H1 (cell line): ENCODE measurements around the gene PTBP1. TPM values are rescaled to one million over a fixed set of nuclear protein-coding genes. Genes with fewer than 3 reads are reported as not detected.

Experiments used
- CTCF ChIA-PET: fragments of 300-600 bp; sonication (Branson Sonifier 250); formaldehyde crosslinking; loops from one replicate; lab custom pipeline; 2021; ENCODE audit not compliant: partially characterized antibody; lab: Charles Lee
- POLR2A ChIA-PET: fragments of 300-600 bp; sonication (Branson Sonifier 250); formaldehyde crosslinking; loops from one replicate; lab custom pipeline; 2021; ENCODE audit warnings: inconsistent platforms; ENCODE audit not compliant: partially characterized antibody; lab: Charles Lee
- DNase-seq, 2 experiments: peaks; one replicate each; pipeline versions ENCODE4 v3.0.0 to v3.0.0-alpha.2; 2010 to 2022; ENCODE audit warnings: low spot score in 2 of 2, low read depth in 1 of 2, mixed read lengths in 1 of 2
- FAIRE-seq: peaks from 2 replicates; lab custom pipeline; 2011; peaks lifted over from hg19 to GRCh38; lab: Jason Lieb, UNC
- H2AFZ ChIP-seq: 2 replicates; pipeline ENCODE4 v1.8.1; 2012; ENCODE audit warnings: low read length, inconsistent platforms
- H2AK5ac ChIP-seq: 2 replicates; pipeline ENCODE4 v1.6.1; 2013; ENCODE audit warnings: low read depth, low read length
- H2BK120ac ChIP-seq: replicated peaks from 2 replicates; pipeline ENCODE3; 2013; ENCODE audit warnings: low read depth, low read length, inconsistent platforms
- H2BK12ac ChIP-seq: 2 replicates; pipeline ENCODE4 v1.6.1; 2013; ENCODE audit warnings: low read depth, low read length
- H2BK15ac ChIP-seq: 2 replicates; pipeline ENCODE4 v1.6.1; 2013; ENCODE audit warnings: low read length
- H2BK20ac ChIP-seq: 2 replicates; pipeline ENCODE4 v1.6.1; 2013; ENCODE audit warnings: low read length
- H2BK5ac ChIP-seq: 2 replicates; pipeline ENCODE4 v1.6.1; 2013; ENCODE audit warnings: low read depth, low read length
- H3K14ac ChIP-seq: 2 replicates; pipeline ENCODE4 v1.6.1; 2013; ENCODE audit warnings: inconsistent platforms; ENCODE audit not compliant: insufficient read length
- H3K18ac ChIP-seq: 2 replicates; pipeline ENCODE4 v1.6.1; 2013; ENCODE audit warnings: low read length; ENCODE audit errors: extremely low read depth
- H3K23ac ChIP-seq: 2 replicates; pipeline ENCODE4 v1.6.1; 2013; ENCODE audit warnings: inconsistent platforms; ENCODE audit not compliant: insufficient read length
- H3K23me2 ChIP-seq: 2 replicates; pipeline ENCODE4 v1.6.1; 2013; ENCODE audit warnings: low read depth, low read length
- H3K27ac ChIP-seq: 2 replicates; pipeline ENCODE4 v1.6.1; 2011; ENCODE audit warnings: low read depth, low read length, inconsistent platforms
- H3K27me3 ChIP-seq, 4 experiments: replicated peaks in 1 of 4; 1 replicate in 1 of 4; 2 replicates in 3 of 4; pipeline versions ENCODE4 v1.6.1 to v1.8.1; 2011 to 2013; ENCODE audit warnings: low read length in 3 of 4, mild to moderate bottlenecking in 3 of 4, inconsistent platforms in 2 of 4, mixed read lengths in 2 of 4, moderate library complexity in 1 of 4; ENCODE audit not compliant: control insufficient read depth in 3 of 4, insufficient read depth in 3 of 4; ENCODE audit errors: extremely low read depth in 1 of 4
- H3K36me3 ChIP-seq, 4 experiments: 2 replicates each; pipeline versions ENCODE4 v1.6.1 to v1.8.1; 2011 to 2013; ENCODE audit warnings: mild to moderate bottlenecking in 4 of 4, low read length in 3 of 4, moderate library complexity in 2 of 4, control low read depth in 1 of 4, inconsistent platforms in 1 of 4; ENCODE audit not compliant: insufficient read depth in 4 of 4, control insufficient read depth in 2 of 4
- H3K4ac ChIP-seq: replicated peaks from 2 replicates; pipeline ENCODE3; 2013; ENCODE audit warnings: low read length, low read depth, mixed read lengths, inconsistent platforms; ENCODE audit not compliant: insufficient read length
- H3K4me1 ChIP-seq, 4 experiments: replicated peaks in 1 of 4; 1 replicate in 1 of 4; 2 replicates in 3 of 4; pipeline versions ENCODE4 v1.6.1 to v1.8.1; 2011 to 2013; ENCODE audit warnings: low read length in 3 of 4, inconsistent platforms in 2 of 4, mixed read lengths in 1 of 4; ENCODE audit not compliant: insufficient read depth in 4 of 4, control insufficient read depth in 3 of 4
- H3K4me2 ChIP-seq, 2 experiments: 2 replicates each; pipeline versions ENCODE4 v1.6.1 to v1.8.1; 2011 to 2013; ENCODE audit warnings: low read depth in 2 of 2, low read length in 2 of 2, control low read depth in 1 of 2, inconsistent platforms in 1 of 2, mild to moderate bottlenecking in 1 of 2; ENCODE audit not compliant: insufficient read depth in 1 of 2
- H3K4me3 ChIP-seq, 4 experiments: fragments of 200-600, 300-600 bp in 1 of 4; sonication (generic), shearing (Covaris generic), sonication (Bioruptor Twin) in 1 of 4; 2 replicates each; pipeline versions ENCODE4 v1.5.1 to v1.8.1; 2011 to 2016; ENCODE audit warnings: low read length in 4 of 4, low read depth in 3 of 4, control low read depth in 2 of 4, inconsistent platforms in 2 of 4, mild to moderate bottlenecking in 2 of 4, mixed read lengths in 1 of 4, moderate library complexity in 1 of 4; ENCODE audit not compliant: insufficient read depth in 2 of 4; ENCODE audit errors: extremely low read depth in 1 of 4
- H3K56ac ChIP-seq: replicated peaks from 2 replicates; pipeline ENCODE3; 2013; ENCODE audit warnings: low read depth, mild to moderate bottlenecking, mixed read lengths, low read length, inconsistent platforms; ENCODE audit not compliant: insufficient read length
- H3K79me1 ChIP-seq: 2 replicates; pipeline ENCODE4 v1.6.1; 2013; ENCODE audit warnings: low read depth, low read length, control low read depth
- H3K79me2 ChIP-seq, 2 experiments: 2 replicates each; pipeline versions ENCODE4 v1.6.1 to v1.8.1; 2012 to 2013; ENCODE audit warnings: low read length in 2 of 2, mild to moderate bottlenecking in 2 of 2, inconsistent platforms in 1 of 2; ENCODE audit not compliant: insufficient read depth in 2 of 2, control insufficient read depth in 1 of 2
- H3K9ac ChIP-seq, 4 experiments: replicated peaks in 1 of 4; 1 replicate in 1 of 4; 2 replicates in 3 of 4; pipeline versions ENCODE4 v1.6.1 to v1.8.1; 2011 to 2013; ENCODE audit warnings: low read depth in 3 of 4, low read length in 3 of 4, control low read depth in 2 of 4, mild to moderate bottlenecking in 2 of 4, moderate library complexity in 2 of 4, inconsistent platforms in 1 of 4; ENCODE audit errors: extremely low read depth in 1 of 4
- H3K9me3 ChIP-seq, 2 experiments: 2 replicates each; pipeline versions ENCODE4 v1.6.1 to v1.8.1; 2012 to 2013; ENCODE audit warnings: mild to moderate bottlenecking in 2 of 2, moderate library complexity in 2 of 2, control low read depth in 1 of 2, inconsistent platforms in 1 of 2, low read depth in 1 of 2, low read length in 1 of 2, mixed read lengths in 1 of 2; ENCODE audit not compliant: insufficient read depth in 2 of 2
- H4K20me1 ChIP-seq, 2 experiments: replicated peaks in 1 of 2; 2 replicates each; pipeline versions ENCODE3 to v1.8.1; 2011 to 2013; ENCODE audit warnings: inconsistent platforms in 2 of 2, low read length in 2 of 2, mild to moderate bottlenecking in 1 of 2; ENCODE audit not compliant: insufficient read depth in 2 of 2, control insufficient read depth in 1 of 2
- H4K5ac ChIP-seq: 2 replicates; pipeline ENCODE4 v1.6.1; 2013; ENCODE audit warnings: low read length, low read depth, mixed read lengths, inconsistent platforms; ENCODE audit not compliant: insufficient read length
- H4K8ac ChIP-seq: 2 replicates; pipeline ENCODE4 v1.8.0; 2013; ENCODE audit warnings: mild to moderate bottlenecking, moderate library complexity, low read length, inconsistent platforms; ENCODE audit not compliant: insufficient read depth; ENCODE audit errors: extremely low read depth
- H4K91ac ChIP-seq: replicated peaks from 2 replicates; pipeline ENCODE3; 2013; ENCODE audit warnings: low read length, mixed read lengths, inconsistent platforms; ENCODE audit not compliant: insufficient read length
- ATF3 ChIP-seq: IDR thresholded peaks from 2 replicates; pipeline ENCODE4 v1.6.1; 2011; ENCODE audit warnings: low read depth, mild to moderate bottlenecking, low read length; ENCODE audit not compliant: insufficient read depth
- CTBP2 ChIP-seq: IDR thresholded peaks from 2 replicates; pipeline ENCODE4 v1.7.0; 2011; ENCODE audit warnings: borderline replicate concordance, mild to moderate bottlenecking, moderate library complexity, mixed read lengths, low read length; ENCODE audit not compliant: insufficient read depth, insufficient read length
- JUND ChIP-seq: IDR thresholded peaks from 2 replicates; pipeline ENCODE4 v1.6.1; 2011; ENCODE audit warnings: mild to moderate bottlenecking, improper control_type of control experiment, low read length
- KDM5A ChIP-seq: fragments of 200-600 bp; IDR thresholded peaks from 2 replicates; pipeline ENCODE4 v1.7.1; 2012; ENCODE audit warnings: mild to moderate bottlenecking, low read length, inconsistent platforms, mixed read lengths
- NANOG ChIP-seq: IDR thresholded peaks from 2 replicates; pipeline ENCODE4 v1.6.1; 2011; ENCODE audit warnings: low read length, low read depth, mild to moderate bottlenecking, inconsistent platforms; ENCODE audit not compliant: insufficient read depth, poor library complexity, severe bottlenecking
- POLR2AphosphoS5 ChIP-seq: IDR thresholded peaks from 2 replicates; pipeline ENCODE4 v1.6.1; 2011; ENCODE audit warnings: low read depth, low read length
- RBBP5 ChIP-seq: IDR thresholded peaks from 2 replicates; pipeline ENCODE4 v1.7.1; 2012; ENCODE audit warnings: low read depth, mild to moderate bottlenecking, inconsistent platforms, low read length, moderate library complexity, borderline replicate concordance
- RNF2 ChIP-seq: fragments of 200-900, 300-1000 bp; sonication (generic); IDR thresholded peaks from 2 replicates; pipeline ENCODE4 v1.7.1; 2016; ENCODE audit warnings: borderline replicate concordance, low read depth, mild to moderate bottlenecking, antibody characterized with exemption, low read length; ENCODE audit not compliant: poor library complexity, severe bottlenecking; ENCODE audit errors: missing control alignments
- TAF1 ChIP-seq: IDR thresholded peaks from 2 replicates; pipeline ENCODE4 v1.6.1; 2011; ENCODE audit warnings: mild to moderate bottlenecking, low read depth, low read length
- ZNF274 ChIP-seq: IDR thresholded peaks from 2 replicates; pipeline ENCODE4 v1.7.0; 2012; ENCODE audit warnings: low read length, borderline replicate concordance; ENCODE audit errors: extremely low read depth
- WGBS, 2 experiments: shearing (Covaris generic) in 1 of 2; methylation state at CpG; one replicate each; pipeline versions ENCODE4 v1.1.6 to v1.1.7; 2013 to 2015; ENCODE audit warnings: low lambda C conversion rate in 2 of 2, mixed read lengths in 2 of 2, inconsistent platforms in 1 of 2, low coverage in 1 of 2, missing lambda C conversion rate in 1 of 2; ENCODE audit not compliant: insufficient replicate concordance in 2 of 2, insufficient coverage in 1 of 2, insufficient read length in 1 of 2; ENCODE audit errors: extremely low coverage in 1 of 2, missing lambda C conversion rate in 1 of 2; 5-methylcytosine and 5-hydroxymethylcytosine counted together
- polyA plus RNA-seq, 7 experiments: library from polyadenylated mRNA; depleted of rRNA in 3 of 7; stranded (reverse) in 5 of 7; unstranded in 2 of 7; fragments of >200 nt in 5 of 7; fragments of 200-250 nt in 2 of 7; gene quantifications; 1 replicate in 5 of 7; 2 replicates in 1 of 7; 4 replicates in 1 of 7; pipeline versions ENCODE4 v1.2.1 to v1.2.3, GENCODE V29; 2011 to 2013; ENCODE audit warnings: missing spikeins in 2 of 7, mixed read lengths in 2 of 7
- total RNA-seq: library from RNA; stranded (reverse); fragmentation: NEBNext Ultra II Directional; extraction: Animal tissue kit (Norgen Biotek cat#: 25700); gene quantifications from 2 replicates; pipeline ENCODE4 v1.2.1, GENCODE V29; 2021

PTBP1 gene
- total and polyA plus RNA-seq, 2 of the 8 experiments (the other 6 are each of a cell fraction or from before 2014, with no cell fraction given) = 528 to 888 TPM

- Histone ChIP-seq H3K4me1 (peaks cover 0 to 36% (median 17%) of the 10 kb centered on the region in 4 experiments; a peak in 6 of 7 replicates), H2AFZ (no peak overlapping the region), H3K9ac (no peak overlapping the region), H2AK5ac (0 out of 2 replicates have a peak overlapping the region, but pooled peaks have one; percentile 53), H2BK5ac (peak overlapping the region; percentile 88; the same call in 1 of the 2 replicates), H4K20me1 (no peaks in the 10 kb centered on the region), H3K79me1 (no peaks in the 10 kb centered on the region; the same call in 1 of the 2 replicates), H3K14ac (no peak overlapping the region), H2BK15ac (no peak overlapping the region), H4K5ac (no peak overlapping the region), H3K79me2 (no peaks in the 10 kb centered on the region), H3K36me3 (no peaks in the 10 kb centered on the region), H3K56ac (no peak overlapping the region), H2BK20ac (no peak overlapping the region), H3K23ac (no peak overlapping the region), H2BK120ac (no peak overlapping the region), H3K4me3 (no peak overlapping the region), H4K8ac (no peak overlapping the region; the same call in 1 of the 2 replicates), H2BK12ac (peak overlapping the region; percentile 100; the same call in 1 of the 2 replicates), H3K27ac (no peak overlapping the region; the same call in 1 of the 2 replicates), H3K9me3 (no peaks in the 10 kb centered on the region), H3K18ac (peak overlapping the region; percentile 71; the same call in 1 of the 2 replicates), H3K4ac (no peak overlapping the region), H3K4me2 (no peak overlapping the region), H3K27me3 (no peaks in the 10 kb centered on the region), H3K23me2 (peaks cover 2% of the 10 kb centered on the region; the same call in 1 of the 2 replicates), H4K91ac (no peak overlapping the region)
- DNase-seq (no peak), FAIRE-seq (no peak)
- WGBS, 2 experiments = 63% methylated on average over 3 of the region's 8 CpGs; no CpG with 5 or more reads in 1 of the 2 experiments
- CTCF ChIA-PET = interaction anchor here (0.9 to 5.2 kb wide), 4 partner anchors 8 to 22 kb away, joined by 3 to 23 read pairs (median 6); no protein-coding TSS in a partner anchor
- POLR2A ChIA-PET = interaction anchor here (0.6 to 6.7 kb wide), 7 partner anchors 9 to 1367 kb away, joined by 3 to 85 read pairs (median 4); partner anchors contain the start of gene PTBP1
- TF ChIP-seq POLR2AphosphoS5 (no peak), KDM5A (no peak), ATF3 (no peak), ZNF274 (no peak), TAF1 (no peak), NANOG (no peak), RNF2 (no peak), RBBP5 (no peak), JUND (no peak), CTBP2 (no peak)
These were observed 5.5 kb upstream of the PTBP1 start for GRCh38 chr19:791567-792305.
